Activated CD8-positive, alpha-beta T cell treated with anti-CD3 and anti-CD28 coated beads for 36 hours (primary cell): ENCODE measurements around the gene GREB1. TPM values are rescaled to one million over a fixed set of nuclear protein-coding genes. Genes with fewer than 3 reads are reported as not detected.

Experiments used
- ATAC-seq: fragments of 200-7000 bp; cut with Tn5 transposase; one replicate; pipeline ENCODE4 v1.10.0; 2021; ENCODE audit warnings: mild to moderate bottlenecking, moderate library complexity
- CTCF ChIA-PET: fragments of 350-600 bp; sonication (Branson Sonifier 250); formaldehyde crosslinking; loops from one replicate; lab custom pipeline; 2021; ENCODE audit warnings: antibody characterized with exemption; lab: Charles Lee
- POLR2A ChIA-PET: fragments of 350-600 bp; sonication (Branson Sonifier 250); formaldehyde crosslinking; loops from one replicate; lab custom pipeline; 2021; ENCODE audit warnings: antibody characterized with exemption; lab: Charles Lee
- DNase-seq: peaks from one replicate; pipeline ENCODE4 v3.0.0-alpha.2; 2020
- H3K27ac Mint-ChIP-seq: one replicate; pipeline ENCODE4 v1.8.0; 2021; ENCODE audit warnings: mild to moderate bottlenecking, mixed read lengths
- H3K27me3 Mint-ChIP-seq: one replicate; pipeline ENCODE4 v1.8.0; 2021; ENCODE audit warnings: mixed read lengths
- H3K36me3 Mint-ChIP-seq: one replicate; pipeline ENCODE4 v1.8.0; 2021; ENCODE audit warnings: low read depth, mixed read lengths
- H3K4me1 Mint-ChIP-seq: one replicate; pipeline ENCODE4 v1.8.0; 2021; ENCODE audit warnings: low read depth, mixed read lengths
- H3K4me3 Mint-ChIP-seq: one replicate; pipeline ENCODE4 v1.8.0; 2021; ENCODE audit warnings: mild to moderate bottlenecking, moderate library complexity, mixed read lengths
- H3K9me3 Mint-ChIP-seq: one replicate; pipeline ENCODE4 v1.8.0; 2021; ENCODE audit warnings: mixed read lengths
- CTCF ChIP-seq: fragments of 200-600 bp; IDR thresholded peaks from one replicate; pipeline ENCODE4 v1.8.0; 2022; ENCODE audit warnings: antibody characterized with exemption, mild to moderate bottlenecking
- intact Hi-C: fragments of 100-400 bp; cut with micrococcal nuclease; formaldehyde crosslinking; loops from one replicate; pipeline ENCODE4 v1.10.0; 2022
- total RNA-seq, 2 experiments: library from RNA; stranded (reverse); gene quantifications; one replicate each; pipeline ENCODE4 v1.2.3, GENCODE V29; 2021

The GREB1 gene
- total RNA-seq, 2 experiments from 2014 or later, result 1.5 TPM

GRCh38 chr2:11578986-11579774 lies 45.3 kb downstream of the GREB1 start:
- CTCF ChIA-PET, result interaction anchor here (1.7 to 5.6 kb wide), 3 partner anchors 12 to 746 kb away, joined by 3 to 62 read pairs (median 4); no protein-coding TSS in a partner anchor
- H3K36me3 Mint-ChIP-seq, result no peaks in the 10 kb centered on the region
- TF ChIP-seq CTCF, result no peak
- H3K9me3 Mint-ChIP-seq, result no peaks in the 10 kb centered on the region
- peaks cover 14% of the 10 kb centered on the region for H3K4me1 Mint-ChIP-seq
- ATAC-seq (no peak), DNase-seq (no peak)
- POLR2A ChIA-PET, result no interaction called here
- H3K4me3 Mint-ChIP-seq, result no peak overlapping the region
- intact Hi-C loops, result no loop called here
- H3K27me3 Mint-ChIP-seq, result peaks cover 1% of the 10 kb centered on the region
- no peak overlapping the region for H3K27ac Mint-ChIP-seq

DNA sequence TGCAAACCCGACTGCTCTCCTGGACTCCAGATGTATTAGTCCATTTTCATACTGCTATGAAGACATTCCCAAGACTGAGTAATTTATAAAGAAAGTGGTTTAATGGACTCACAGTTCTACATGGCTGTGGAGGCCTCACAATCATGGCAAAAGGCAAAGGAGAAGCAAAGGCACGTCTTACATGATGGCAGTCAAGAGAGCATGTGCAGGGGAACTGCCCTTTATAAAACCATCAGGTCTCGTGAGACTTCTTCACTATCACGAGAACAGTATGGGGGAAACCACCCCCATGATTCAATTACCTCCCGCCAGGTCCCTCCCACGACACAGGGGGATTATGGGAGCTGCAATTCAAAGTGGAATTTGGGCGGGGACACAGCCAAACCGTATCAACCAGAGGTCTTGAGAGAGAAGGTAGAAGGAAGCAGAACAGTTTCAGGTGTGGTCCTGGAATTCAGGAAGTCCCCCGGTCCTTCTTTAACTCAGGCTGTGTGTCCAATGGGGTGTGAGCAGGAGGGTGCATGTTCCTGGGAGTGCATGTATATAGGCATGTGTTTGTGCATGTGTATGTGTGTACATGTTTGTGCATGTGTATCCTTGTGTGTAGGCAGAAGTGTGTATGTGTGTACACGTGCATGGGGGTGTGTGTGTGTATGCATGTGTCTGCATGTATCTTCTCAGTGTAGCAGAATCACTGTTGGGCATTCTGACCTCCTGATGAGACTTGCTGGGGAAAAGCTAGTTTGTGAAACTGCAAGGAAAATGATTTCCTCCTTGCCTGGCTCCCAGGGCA lies 46.2 kb downstream of the GREB1 start:
- H3K4me1 Mint-ChIP-seq, result peaks cover 14% of the 10 kb centered on the region
- ChIA-PET CTCF (interaction anchor here (1.2 to 8.6 kb wide), 6 partner anchors 13 to 747 kb away, joined by 3 to 156 read pairs (median 34); a partner anchor contains a TSS), POLR2A (no interaction called here)
- DNase-seq (no peak), ATAC-seq (no peak)
- H3K4me3 Mint-ChIP-seq, result no peak overlapping the region
- peaks cover 1% of the 10 kb centered on the region for H3K27me3 Mint-ChIP-seq
- H3K36me3 Mint-ChIP-seq, result no peaks in the 10 kb centered on the region
- intact Hi-C loops, result loop anchor here (5.0 to 10.0 kb wide), 2 partner anchors 343 to 745 kb away; no protein-coding TSS in a partner anchor
- no peak overlapping the region for H3K27ac Mint-ChIP-seq
- TF ChIP-seq CTCF, result no peak
- H3K9me3 Mint-ChIP-seq, result no peaks in the 10 kb centered on the region

GRCh38 chr2:11580697-11581096 lies 46.9 kb downstream of the GREB1 start:
- H3K4me1 Mint-ChIP-seq, result peaks cover 14% of the 10 kb centered on the region
- H3K27ac Mint-ChIP-seq, result no peak overlapping the region
- H3K27me3 Mint-ChIP-seq, result peaks cover 1% of the 10 kb centered on the region
- H3K36me3 Mint-ChIP-seq, result no peaks in the 10 kb centered on the region
- POLR2A ChIA-PET, result no interaction called here
- DNase-seq (no peak), ATAC-seq (no peak)
- intact Hi-C loops, result loop anchor here (5.0 to 10.0 kb wide), 2 partner anchors 343 to 746 kb away; no protein-coding TSS in a partner anchor
- H3K4me3 Mint-ChIP-seq, result no peak overlapping the region
- H3K9me3 Mint-ChIP-seq, result no peaks in the 10 kb centered on the region
- no peak for TF ChIP-seq CTCF
- CTCF ChIA-PET, result interaction anchor here (1.0 to 8.6 kb wide), 7 partner anchors 14 to 748 kb away, joined by 3 to 156 read pairs (median 5); a partner anchor contains a TSS

DNA sequence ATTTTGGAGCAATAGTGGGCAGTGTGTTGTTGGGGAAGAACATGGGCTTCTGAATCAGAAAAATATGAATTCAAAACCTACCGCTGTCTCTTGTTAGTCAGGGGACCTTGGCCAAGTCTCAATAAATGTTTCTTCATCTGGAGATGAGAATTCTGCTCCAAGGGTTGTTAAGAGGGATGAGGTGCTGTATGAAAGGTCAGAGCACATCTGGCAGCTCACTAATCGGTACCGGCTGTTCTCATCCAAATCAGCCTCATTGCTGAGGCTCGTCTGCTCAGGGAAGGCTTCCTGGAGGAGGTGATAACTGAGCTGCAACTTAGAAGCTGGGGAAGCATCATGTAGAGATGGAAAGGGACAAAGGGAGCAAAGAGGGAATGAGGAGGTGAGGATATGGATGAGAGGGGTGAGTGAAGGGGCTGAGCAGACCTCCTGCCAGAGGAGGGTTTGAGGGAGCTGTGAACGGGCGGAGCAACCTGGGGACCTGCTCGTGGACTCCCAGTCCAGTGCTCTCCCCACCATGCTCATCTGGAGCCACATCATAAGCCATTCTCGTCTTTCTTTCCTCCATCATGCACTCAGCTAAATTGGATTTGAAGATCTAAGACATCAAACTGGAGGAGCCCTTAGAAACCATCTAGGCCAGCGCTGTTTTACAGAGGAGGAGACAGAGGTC lies 47.4 kb downstream of the GREB1 start:
- CTCF ChIA-PET, result interaction anchor here (1.0 to 8.6 kb wide), 11 partner anchors 14 to 748 kb away, joined by 3 to 156 read pairs (median 7); partner anchors contain the start of gene E2F6
- no peak for TF ChIP-seq CTCF
- POLR2A ChIA-PET, result no interaction called here
- Mint-ChIP-seq H3K27ac (no peak overlapping the region), H3K9me3 (no peaks in the 10 kb centered on the region), H3K4me1 (peaks cover 14% of the 10 kb centered on the region), H3K36me3 (no peaks in the 10 kb centered on the region), H3K27me3 (peaks cover 1% of the 10 kb centered on the region), H3K4me3 (no peak overlapping the region)
- DNase-seq (no peak), ATAC-seq (no peak)
- intact Hi-C loops, result loop anchor here (5.0 to 10.0 kb wide), 2 partner anchors 344 to 746 kb away; no protein-coding TSS in a partner anchor
